ENCODE data around the gene FAM107B.

GRCh38 chr10:14723052-14723689 is 51.5 kb downstream of the FAM107B start:
- no peak for TF ChIP-seq PAX5 (IDR thresholded peaks at IDR 0.05; ENCODE audit: insufficient read depth, low read length, severe bottlenecking)
- TF ChIP-seq POLR2A (IDR thresholded peaks at IDR 0.05; ENCODE audit: low read depth, low read length) = no peak
- no peak for TF ChIP-seq POLR2AphosphoS5 (IDR thresholded peaks at IDR 0.05; ENCODE audit: low read depth, low read length)
- TF ChIP-seq TAF1 (IDR thresholded peaks at IDR 0.05; ENCODE audit: low read depth, low read length) = no peak
- no peak for TF ChIP-seq SPI1 (IDR thresholded peaks at IDR 0.05; ENCODE audit: low read depth, low read length)
- no peak for TF ChIP-seq POU2F2 (IDR thresholded peaks at IDR 0.05; ENCODE audit: low read depth, low read length)
